ENCODE results near the gene SOD3. TPM values are rescaled to one million over a fixed set of nuclear protein-coding genes. Genes with fewer than 3 reads are reported as not detected.

Gene SOD3
- total and polyA plus RNA-seq, 7 experiments from 2014 or later: not detected

- Mint-ChIP-seq H3K4me3 (no peak overlapping the region), H3K9me3 (peaks cover 0 to 12% (median 4%) of the 10 kb centered on the region in 11 donors), H3K4me1 (no peaks in the 10 kb centered on the region), H3K27me3 (peaks cover 0 to 12% (median 1%) of the 10 kb centered on the region in 5 donors), H3K36me3 (peaks cover 0 to 7% (median 0%) of the 10 kb centered on the region in 5 donors), H3K27ac (no peak overlapping the region)
- H3K27ac ChIP-seq (ENCODE audit: low read depth, low read length): no peak overlapping the region
- H3K4me3 ChIP-seq (ENCODE audit: low read length): no peak overlapping the region
- H3K36me3 ChIP-seq (ENCODE audit: control insufficient read depth in 2 of 3, insufficient read depth in 3 of 3, low read length in 3 of 3): no peaks in the 10 kb centered on the region
- no peak for DNase-seq
- ChIA-PET CTCF (no interaction called here), POLR2A (interaction anchor here (0.6 kb wide), 1 partner anchor 545 kb away, joined by 3 read pairs; no protein-coding TSS in a partner anchor)
- intact Hi-C loops (cut with micrococcal nuclease): no loop called here
- H3K4me1 ChIP-seq (ENCODE audit: control insufficient read depth in 2 of 2, insufficient read depth in 2 of 2, low read length in 2 of 2): no peaks in the 10 kb centered on the region
- no peaks in the 10 kb centered on the region for H3K27me3 ChIP-seq (ENCODE audit: control insufficient read depth in 2 of 2, insufficient read depth in 2 of 2, low read length in 2 of 2)
- no peaks in the 10 kb centered on the region for H3K9me3 ChIP-seq (ENCODE audit: control insufficient read depth in 2 of 3, low read length in 3 of 3)
- ATAC-seq: no peak
These were observed 12.9 kb downstream of the SOD3 start for GRCh38 chr4:24808261-24808660.

- Histone ChIP-seq H3K27ac (ENCODE audit: low read depth, low read length) (no peak overlapping the region), H3K27me3 (ENCODE audit: control insufficient read depth in 2 of 2, insufficient read depth in 2 of 2, low read length in 2 of 2) (no peaks in the 10 kb centered on the region), H3K9me3 (ENCODE audit: control insufficient read depth in 2 of 3, low read length in 3 of 3) (no peaks in the 10 kb centered on the region), H3K36me3 (ENCODE audit: control insufficient read depth in 2 of 3, insufficient read depth in 3 of 3, low read length in 3 of 3) (no peaks in the 10 kb centered on the region), H3K4me1 (ENCODE audit: control insufficient read depth in 2 of 2, insufficient read depth in 2 of 2, low read length in 2 of 2) (no peaks in the 10 kb centered on the region), H3K4me3 (ENCODE audit: low read length) (no peak overlapping the region)
- CTCF ChIA-PET: no interaction called here
- Mint-ChIP-seq H3K4me3 (no peak overlapping the region), H3K9me3 (peaks cover 0 to 12% (median 4%) of the 10 kb centered on the region in 11 donors), H3K27me3 (peaks cover 0 to 9% (median 0%) of the 10 kb centered on the region in 5 donors), H3K27ac (no peak overlapping the region), H3K4me1 (no peaks in the 10 kb centered on the region), H3K36me3 (peaks cover 0 to 7% (median 0%) of the 10 kb centered on the region in 5 donors)
- ATAC-seq: no peak
- POLR2A ChIA-PET: no interaction called here
- intact Hi-C loops (cut with micrococcal nuclease): no loop called here
- no peak for DNase-seq
These were observed 13.6 kb downstream of the SOD3 start for GRCh38 chr4:24808955-24809354.

GRCh38 chr4:24809376-24809775, 14.0 kb downstream of the SOD3 start:
- H3K36me3 Mint-ChIP-seq: peaks cover 0 to 7% (median 0%) of the 10 kb centered on the region in 5 donors
- H3K4me1 Mint-ChIP-seq: no peaks in the 10 kb centered on the region
- DNase-seq (no peak), ATAC-seq (no peak)
- Histone ChIP-seq H3K4me1 (ENCODE audit: control insufficient read depth in 2 of 2, insufficient read depth in 2 of 2, low read length in 2 of 2) (no peaks in the 10 kb centered on the region), H3K27me3 (ENCODE audit: control insufficient read depth in 2 of 2, insufficient read depth in 2 of 2, low read length in 2 of 2) (no peaks in the 10 kb centered on the region), H3K4me3 (ENCODE audit: low read length) (no peak overlapping the region), H3K36me3 (ENCODE audit: control insufficient read depth in 2 of 3, insufficient read depth in 3 of 3, low read length in 3 of 3) (no peaks in the 10 kb centered on the region), H3K27ac (ENCODE audit: low read depth, low read length) (no peak overlapping the region), H3K9me3 (ENCODE audit: control insufficient read depth in 2 of 3, low read length in 3 of 3) (no peaks in the 10 kb centered on the region)
- H3K27me3 Mint-ChIP-seq: peaks cover 0 to 8% (median 0%) of the 10 kb centered on the region in 5 donors
- H3K9me3 Mint-ChIP-seq: peaks cover 0 to 12% (median 4%) of the 10 kb centered on the region in 11 donors
- POLR2A ChIA-PET: no interaction called here
- intact Hi-C loops (cut with micrococcal nuclease): no loop called here
- H3K4me3 Mint-ChIP-seq: no peak overlapping the region
- H3K27ac Mint-ChIP-seq: no peak overlapping the region
- CTCF ChIA-PET: no interaction called here

GRCh38 chr4:24809815-24810405, 14.5 kb downstream of the SOD3 start:
- Mint-ChIP-seq H3K27ac (no peak overlapping the region), H3K27me3 (peaks cover 0 to 13% (median 0%) of the 10 kb centered on the region in 5 donors), H3K4me1 (no peaks in the 10 kb centered on the region), H3K36me3 (peaks cover 0 to 7% (median 0%) of the 10 kb centered on the region in 5 donors), H3K4me3 (no peak overlapping the region), H3K9me3 (peaks cover 0 to 12% (median 4%) of the 10 kb centered on the region in 11 donors)
- no peak for ATAC-seq
- intact Hi-C loops (cut with micrococcal nuclease): no loop called here
- no peak for DNase-seq
- no peak overlapping the region for H3K4me3 ChIP-seq (ENCODE audit: low read length)
- H3K27me3 ChIP-seq (ENCODE audit: control insufficient read depth in 2 of 2, insufficient read depth in 2 of 2, low read length in 2 of 2): no peaks in the 10 kb centered on the region
- H3K36me3 ChIP-seq (ENCODE audit: control insufficient read depth in 2 of 3, insufficient read depth in 3 of 3, low read length in 3 of 3): no peaks in the 10 kb centered on the region
- H3K4me1 ChIP-seq (ENCODE audit: control insufficient read depth in 2 of 2, insufficient read depth in 2 of 2, low read length in 2 of 2): no peaks in the 10 kb centered on the region
- ChIA-PET CTCF (no interaction called here), POLR2A (no interaction called here)
- no peak overlapping the region for H3K27ac ChIP-seq (ENCODE audit: low read depth, low read length)
- H3K9me3 ChIP-seq (ENCODE audit: control insufficient read depth in 2 of 3, low read length in 3 of 3): no peaks in the 10 kb centered on the region

- H3K36me3 Mint-ChIP-seq: peaks cover 0 to 7% (median 0%) of the 10 kb centered on the region in 5 donors
- ChIA-PET POLR2A (no interaction called here), CTCF (no interaction called here)
- H3K27me3 ChIP-seq (ENCODE audit: control insufficient read depth in 2 of 2, insufficient read depth in 2 of 2, low read length in 2 of 2): no peaks in the 10 kb centered on the region
- peaks cover 0 to 12% (median 4%) of the 10 kb centered on the region in 11 donors for H3K9me3 Mint-ChIP-seq
- H3K4me3 ChIP-seq (ENCODE audit: low read length): no peak overlapping the region
- no peak overlapping the region for H3K4me3 Mint-ChIP-seq
- H3K27me3 Mint-ChIP-seq: peaks cover 0 to 14% (median 0%) of the 10 kb centered on the region in 5 donors
- intact Hi-C loops (cut with micrococcal nuclease): no loop called here
- no peaks in the 10 kb centered on the region for H3K4me1 Mint-ChIP-seq
- ATAC-seq (no peak), DNase-seq (no peak)
- no peaks in the 10 kb centered on the region for H3K9me3 ChIP-seq (ENCODE audit: control insufficient read depth in 2 of 3, low read length in 3 of 3)
- no peak overlapping the region for H3K27ac Mint-ChIP-seq
- no peak overlapping the region for H3K27ac ChIP-seq (ENCODE audit: low read depth, low read length)
- no peaks in the 10 kb centered on the region for H3K36me3 ChIP-seq (ENCODE audit: control insufficient read depth in 2 of 3, insufficient read depth in 3 of 3, low read length in 3 of 3)
- no peaks in the 10 kb centered on the region for H3K4me1 ChIP-seq (ENCODE audit: control insufficient read depth in 2 of 2, insufficient read depth in 2 of 2, low read length in 2 of 2)
These were observed 15.7 kb downstream of the SOD3 start for GRCh38 chr4:24810871-24811631.

- ChIA-PET POLR2A (no interaction called here), CTCF (no interaction called here)
- H3K4me3 Mint-ChIP-seq: no peak overlapping the region
These were observed 18.4 kb downstream of the SOD3 start for GRCh38 chr4:24813732-24814131.

More at GRCh38 chr4:24813732-24814131, 18.4 kb downstream of the SOD3 start:
- Mint-ChIP-seq H3K4me1 (no peaks in the 10 kb centered on the region), H3K27me3 (peaks cover 0 to 14% (median 0%) of the 10 kb centered on the region in 5 donors), H3K9me3 (peaks cover 0 to 16% (median 7%) of the 10 kb centered on the region in 11 donors), H3K27ac (no peak overlapping the region), H3K36me3 (peaks cover 0 to 7% (median 0%) of the 10 kb centered on the region in 5 donors)
- Histone ChIP-seq H3K4me3 (ENCODE audit: low read length) (no peak overlapping the region), H3K27ac (ENCODE audit: low read depth, low read length) (no peak overlapping the region), H3K27me3 (ENCODE audit: control insufficient read depth in 2 of 2, insufficient read depth in 2 of 2, low read length in 2 of 2) (no peaks in the 10 kb centered on the region), H3K9me3 (ENCODE audit: control insufficient read depth in 2 of 3, low read length in 3 of 3) (no peaks in the 10 kb centered on the region), H3K36me3 (ENCODE audit: control insufficient read depth in 2 of 3, insufficient read depth in 3 of 3, low read length in 3 of 3) (no peaks in the 10 kb centered on the region), H3K4me1 (ENCODE audit: control insufficient read depth in 2 of 2, insufficient read depth in 2 of 2, low read length in 2 of 2) (no peaks in the 10 kb centered on the region)
- intact Hi-C loops (cut with micrococcal nuclease): no loop called here
- DNase-seq: no peak
- no peak for ATAC-seq

Measured in naive thymus-derived CD4-positive, alpha-beta T cell (primary cell).